G401 (cell line): ENCODE data around the gene GGA1. TPM values are rescaled to one million over a fixed set of nuclear protein-coding genes. Genes with fewer than 3 reads are reported as not detected.

Experiments
- DNase-seq: peaks from one replicate; pipeline ENCODE4 v3.0.0-alpha.2; 2015; ENCODE audit warnings: low spot score
- in situ Hi-C: cut with HindIII; loops from 2 replicates; pipeline ENCODE4 v1.10.0; 2016; ENCODE audit warnings: low sequenced_read_pairs, mixed read lengths
- total RNA-seq: library from RNA; depleted of rRNA; stranded (reverse); fragments of >200 nt; shearing (Covaris generic); gene quantifications from 2 replicates; pipeline ENCODE4 v1.2.3, GENCODE V29; 2014; rRNA removed

The GGA1 gene
- total RNA-seq, 1 experiment from 2014 or later, result 42.5 TPM

DNA sequence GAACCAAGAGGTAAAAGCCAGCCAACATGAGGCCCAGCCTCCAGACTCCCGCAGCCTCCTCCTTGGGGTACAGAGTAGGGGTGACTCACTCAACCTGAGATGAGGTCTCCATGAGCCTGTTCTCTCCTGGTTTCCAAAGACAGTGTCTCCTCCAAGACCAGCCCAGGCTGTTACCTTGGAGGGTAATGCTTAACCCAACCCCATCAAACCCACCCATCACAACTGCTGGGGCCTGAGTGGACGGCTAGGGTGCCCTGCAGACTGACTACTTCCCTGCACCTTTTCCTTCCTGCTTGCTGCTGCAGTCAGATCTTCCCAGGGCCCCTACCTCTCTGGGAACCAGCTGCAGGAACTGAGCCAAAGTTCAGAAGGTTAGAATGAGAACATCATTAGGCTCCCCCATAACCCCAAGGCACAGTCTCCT, 72.4 kb downstream of the GGA1 start:
- in situ Hi-C loops, result no loop called here
- DNase-seq, result no peak

DNA sequence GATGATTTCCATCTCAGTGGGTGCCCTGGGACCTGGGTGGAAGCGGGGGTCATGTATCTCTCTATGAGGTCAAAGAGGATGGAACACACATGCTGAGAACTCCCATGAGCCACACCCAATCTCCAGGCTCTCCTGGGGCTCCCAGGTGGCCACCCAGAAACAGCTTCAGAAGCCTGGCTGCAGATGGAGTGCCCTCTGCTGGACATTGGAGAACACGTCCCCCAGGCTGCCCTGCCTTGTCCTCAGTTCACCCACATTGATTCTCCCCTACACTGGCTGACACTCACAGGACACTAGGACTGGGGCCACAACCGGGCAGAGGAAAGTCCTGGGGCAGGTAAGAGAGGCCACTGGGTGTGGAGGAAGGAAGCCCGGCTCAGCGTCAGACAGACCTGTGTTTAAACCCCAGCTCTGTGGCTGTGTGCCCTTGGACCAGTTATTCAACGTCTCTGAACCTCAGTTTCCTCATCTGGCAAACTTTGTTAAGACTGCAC, 73.0 kb downstream of the GGA1 start:
- peak; percentile 72 for DNase-seq
- in situ Hi-C loops, result no loop called here

Other genes starting within 250 kb of the GGA1 start
- under 0.01 TPM in 1 of 2 replicates, not detected in the other for gene ELFN2, start 181.4 kb upstream of the GGA1 start, total RNA-seq
- 3.3 and 10.6 TPM in 2 replicates for gene MFNG, start 122.5 kb upstream of the GGA1 start, total RNA-seq
- 18.3 and 26.0 TPM in 2 replicates for gene CARD10, start 89.4 kb upstream of the GGA1 start, total RNA-seq
- 25.2 and 32.6 TPM in 2 replicates for gene CDC42EP1, start 48.4 kb upstream of the GGA1 start, total RNA-seq
- not detected in 2 replicates for gene LGALS2, start 28.7 kb upstream of the GGA1 start, total RNA-seq
- gene SH3BP1, start 30.8 kb downstream of the GGA1 start, total RNA-seq, result 13.2 and 21.9 TPM in 2 replicates
- gene PDXP, start 49.9 kb downstream of the GGA1 start, total RNA-seq, result 49.0 and 62.3 TPM in 2 replicates
- gene LGALS1, start 66.8 kb downstream of the GGA1 start, total RNA-seq, result 435 and 601 TPM in 2 replicates
- 30.2 and 44.8 TPM in 2 replicates for gene NOL12, start 77.5 kb downstream of the GGA1 start, total RNA-seq
- gene TRIOBP, start 88.2 kb downstream of the GGA1 start, total RNA-seq, result 80.9 and 98.8 TPM in 2 replicates
- 35.6 and 44.6 TPM in 2 replicates for gene GCAT, start 199.1 kb downstream of the GGA1 start, total RNA-seq
- not detected in 2 replicates for gene GALR3, start 214.5 kb downstream of the GGA1 start, total RNA-seq
- gene ANKRD54, start 235.5 kb downstream of the GGA1 start, total RNA-seq, result 41.7 and 46.3 TPM in 2 replicates
- 595 and 685 TPM in 2 replicates for gene EIF3L, start 240.6 kb downstream of the GGA1 start, total RNA-seq